ENCODE measurements around the gene SBNO2.

DNA sequence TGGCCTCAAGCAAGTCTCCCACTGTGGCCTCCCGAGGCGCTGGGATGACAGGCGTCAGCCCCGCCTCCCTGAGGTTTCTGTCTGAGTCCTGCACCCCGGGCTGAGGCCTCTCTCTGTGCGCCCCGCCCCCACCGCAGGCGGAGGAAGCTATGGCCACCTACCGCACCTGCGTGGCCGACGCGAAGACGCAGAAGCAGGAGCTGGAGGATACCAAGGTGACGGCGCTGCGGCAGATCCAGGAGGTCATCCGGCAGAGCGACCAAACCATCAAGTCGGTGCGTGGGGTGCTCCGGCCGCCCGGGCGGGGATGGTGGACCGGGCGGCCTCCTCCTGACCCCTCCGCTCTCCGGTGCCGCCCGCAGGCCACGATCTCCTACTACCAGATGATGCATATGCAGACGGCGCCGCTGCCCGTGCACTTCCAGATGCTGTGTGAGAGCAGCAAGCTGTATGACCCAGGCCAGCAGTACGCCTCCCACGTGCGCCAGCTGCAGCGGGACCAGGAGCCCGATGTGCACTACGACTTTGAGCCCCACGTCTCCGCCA is 94.4 kb downstream of the SBNO2 start:
- TF ChIP-seq, protein P1, sequence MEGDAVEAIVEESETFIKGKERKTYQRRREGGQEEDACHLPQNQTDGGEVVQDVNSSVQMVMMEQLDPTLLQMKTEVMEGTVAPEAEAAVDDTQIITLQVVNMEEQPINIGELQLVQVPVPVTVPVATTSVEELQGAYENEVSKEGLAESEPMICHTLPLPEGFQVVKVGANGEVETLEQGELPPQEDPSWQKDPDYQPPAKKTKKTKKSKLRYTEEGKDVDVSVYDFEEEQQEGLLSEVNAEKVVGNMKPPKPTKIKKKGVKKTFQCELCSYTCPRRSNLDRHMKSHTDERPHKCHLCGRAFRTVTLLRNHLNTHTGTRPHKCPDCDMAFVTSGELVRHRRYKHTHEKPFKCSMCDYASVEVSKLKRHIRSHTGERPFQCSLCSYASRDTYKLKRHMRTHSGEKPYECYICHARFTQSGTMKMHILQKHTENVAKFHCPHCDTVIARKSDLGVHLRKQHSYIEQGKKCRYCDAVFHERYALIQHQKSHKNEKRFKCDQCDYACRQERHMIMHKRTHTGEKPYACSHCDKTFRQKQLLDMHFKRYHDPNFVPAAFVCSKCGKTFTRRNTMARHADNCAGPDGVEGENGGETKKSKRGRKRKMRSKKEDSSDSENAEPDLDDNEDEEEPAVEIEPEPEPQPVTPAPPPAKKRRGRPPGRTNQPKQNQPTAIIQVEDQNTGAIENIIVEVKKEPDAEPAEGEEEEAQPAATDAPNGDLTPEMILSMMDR (conservative IDR thresholded peaks at IDR 0.05; ENCODE audit: low read depth, low read length), result no peak
- TF ChIP-seq EZH2 (IDR thresholded peaks at IDR 0.05; ENCODE audit: borderline replicate concordance, low read depth, low read length, poor library complexity, severe bottlenecking), result no peak
